ENCODE results near the gene PAK3.

PAK3 gene

DNA sequence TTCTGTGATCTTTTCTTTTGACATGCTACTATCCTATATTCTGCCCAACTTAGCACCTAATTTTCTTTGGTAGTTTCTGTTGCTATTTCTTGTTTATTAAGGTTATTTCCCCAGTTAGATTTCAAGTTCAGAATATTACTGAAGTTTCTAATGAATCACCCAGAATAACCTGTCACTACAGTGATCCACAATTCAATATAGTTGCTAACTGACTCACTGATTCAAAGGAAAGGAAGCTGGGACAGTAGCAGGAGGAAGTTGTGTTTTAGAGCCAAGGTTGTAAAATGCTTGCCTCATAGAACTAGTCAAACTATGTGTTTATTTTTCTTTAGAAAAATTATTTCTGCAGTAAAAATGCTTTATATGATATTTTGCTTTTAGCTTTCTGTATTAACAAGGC is 37.4 kb downstream of the PAK3 start:
- no peak for DNase-seq

DNA sequence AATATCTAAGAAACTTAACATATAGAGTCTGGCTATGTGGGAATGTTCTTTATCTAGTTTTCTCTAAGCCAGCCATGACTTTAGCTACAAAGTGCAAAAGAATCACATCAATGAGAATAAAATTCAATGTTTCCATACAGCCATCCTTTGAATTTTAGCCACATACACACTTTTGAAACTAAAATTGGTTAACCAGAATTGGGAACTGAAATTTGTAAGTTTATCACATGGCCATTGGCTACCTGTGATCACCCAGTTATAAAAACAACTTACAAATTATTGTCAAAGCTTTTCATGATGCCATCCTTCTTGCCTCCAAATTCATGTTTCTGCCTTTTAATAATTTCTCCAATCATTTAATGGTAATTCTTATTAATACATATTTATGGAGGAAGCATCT is 49.9 kb downstream of the PAK3 start:
- no peak for DNase-seq

GRCh38 chrX:111151764-111152163 is 55.8 kb downstream of the PAK3 start:
- no peak for DNase-seq

GRCh38 chrX:111159232-111159631 is 63.2 kb downstream of the PAK3 start:
- no peak for DNase-seq

GRCh38 chrX:111164728-111165127 is 68.7 kb downstream of the PAK3 start:
- no peak for DNase-seq

GRCh38 chrX:111165902-111166301 is 69.9 kb downstream of the PAK3 start:
- DNase-seq = no peak

DNA sequence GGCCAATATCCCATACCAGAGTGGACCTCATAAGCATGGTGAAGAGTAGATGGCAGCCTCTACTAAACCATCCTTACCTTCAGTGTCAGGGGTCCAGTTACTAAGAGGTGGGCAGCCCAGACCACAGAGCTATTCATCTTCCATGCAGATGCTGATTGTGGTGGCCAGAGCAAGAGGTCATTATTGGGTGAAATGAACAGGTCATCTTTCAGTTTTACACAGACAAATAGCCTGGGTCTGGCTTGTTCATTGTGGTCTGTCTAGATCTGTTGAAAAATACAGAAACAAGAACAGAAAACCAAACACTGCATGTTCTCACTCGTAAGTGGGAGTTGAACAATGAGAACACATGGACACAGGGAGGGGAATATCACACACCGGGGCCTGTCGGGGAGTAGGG is 71.3 kb downstream of the PAK3 start:
- no peak for DNase-seq

DNA sequence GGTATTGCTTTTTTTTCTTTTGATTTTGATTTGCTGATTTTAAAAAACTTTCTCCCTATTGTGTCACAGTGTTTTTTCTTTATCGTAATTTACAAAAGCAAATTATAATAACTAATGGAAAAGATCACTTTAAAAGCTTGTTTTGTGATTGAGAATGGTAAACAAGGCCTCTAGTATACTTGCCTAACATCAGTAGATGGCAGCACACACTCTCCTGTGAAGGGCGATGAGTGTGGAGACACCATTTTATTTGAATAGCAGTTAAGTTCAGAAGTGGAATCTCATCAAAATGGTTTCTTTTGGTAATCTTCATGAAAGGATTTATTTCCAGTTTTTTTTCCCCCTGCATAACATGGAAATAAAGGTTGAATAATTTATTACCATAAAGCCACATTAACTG is 72.3 kb downstream of the PAK3 start:
- no peak for DNase-seq

GRCh38 chrX:111169141-111169540 is 73.2 kb downstream of the PAK3 start:
- DNase-seq = no peak

DNA sequence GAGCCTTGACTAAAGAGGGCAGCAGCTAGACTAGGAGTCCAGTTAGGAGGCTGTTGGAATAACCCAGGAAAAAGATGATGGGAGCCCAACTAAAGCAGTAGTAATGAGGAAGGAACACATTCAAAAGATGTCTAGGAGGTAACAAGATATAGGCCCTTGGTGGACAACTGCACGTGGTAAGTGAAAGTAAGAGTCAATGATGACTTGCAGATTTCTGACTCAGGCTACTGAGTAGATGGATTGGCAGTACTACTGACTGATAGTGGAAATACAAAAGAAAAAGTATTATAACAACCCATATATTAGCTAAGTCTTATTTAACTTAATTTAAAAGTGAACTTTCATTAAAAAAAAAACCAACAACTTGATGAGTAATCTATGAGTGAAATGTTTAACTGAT is 74.0 kb downstream of the PAK3 start:
- no peak for DNase-seq

DNA sequence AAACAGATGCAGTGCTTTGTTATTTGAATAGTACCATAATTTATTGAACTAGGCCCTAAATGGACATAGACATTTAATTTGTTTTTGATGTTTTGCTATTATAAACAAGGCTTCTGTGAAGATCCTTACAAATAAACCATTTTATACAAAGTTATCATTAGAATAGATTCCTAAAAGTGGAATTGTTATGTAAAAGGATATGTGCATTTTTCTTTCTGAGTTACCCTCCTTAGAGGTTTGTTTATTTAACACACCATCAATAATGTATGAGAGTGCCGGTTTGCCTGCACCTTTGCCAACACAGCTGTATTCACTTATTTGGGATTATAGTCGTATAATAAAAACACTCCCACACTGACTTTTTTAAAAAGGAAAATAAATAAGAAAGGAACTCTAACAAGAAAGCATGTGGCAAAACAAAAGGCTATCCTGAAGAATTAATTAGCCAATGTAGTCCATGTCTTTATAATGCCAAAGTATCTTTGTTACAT is 84.8 kb downstream of the PAK3 start:
- no peak for DNase-seq

DNA sequence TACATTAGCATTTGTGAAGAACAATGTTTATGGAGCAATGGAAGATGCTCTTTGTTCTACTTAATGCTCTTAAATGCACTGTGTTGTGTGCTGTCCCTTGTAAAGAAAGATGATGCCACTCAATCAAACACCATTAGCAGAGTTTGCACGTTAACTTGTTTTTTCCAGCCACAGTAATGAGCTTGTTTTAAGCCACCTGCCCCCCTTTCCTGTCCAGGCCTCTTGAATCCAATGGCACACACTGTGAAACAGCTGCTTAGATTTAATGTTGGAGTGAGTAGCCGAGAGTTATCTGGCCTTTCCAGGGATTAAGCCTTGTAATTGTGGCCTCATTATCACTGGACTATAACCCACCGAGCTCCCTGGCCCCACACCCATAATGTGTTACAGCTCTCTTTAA is 86.0 kb downstream of the PAK3 start:
- no peak for DNase-seq

DNA sequence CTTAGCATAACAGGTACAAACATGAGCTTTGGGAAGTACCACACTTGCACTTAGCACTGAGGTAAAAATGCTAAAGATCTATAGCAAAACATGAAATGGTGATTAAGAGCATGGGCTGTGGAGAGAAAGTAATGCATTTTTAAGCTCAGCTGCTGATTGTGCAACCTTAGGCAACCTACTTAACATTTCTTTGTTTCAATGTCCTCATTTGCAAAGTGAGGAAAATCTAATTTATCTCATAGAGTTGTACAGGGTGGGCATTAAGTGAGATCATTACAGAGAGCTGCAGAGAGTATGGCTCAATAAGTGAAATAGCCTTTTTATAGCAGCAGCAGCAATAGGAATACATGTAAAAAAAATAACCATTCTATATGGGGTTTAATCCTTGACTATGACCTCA is 87.0 kb downstream of the PAK3 start:
- DNase-seq = no peak

GRCh38 chrX:111191598-111191997 is 95.6 kb downstream of the PAK3 start:
- no peak for DNase-seq

- DNase-seq = no peak
Observed at GRCh38 chrX:111199505-111199904, 103.5 kb downstream of the PAK3 start.

DNA sequence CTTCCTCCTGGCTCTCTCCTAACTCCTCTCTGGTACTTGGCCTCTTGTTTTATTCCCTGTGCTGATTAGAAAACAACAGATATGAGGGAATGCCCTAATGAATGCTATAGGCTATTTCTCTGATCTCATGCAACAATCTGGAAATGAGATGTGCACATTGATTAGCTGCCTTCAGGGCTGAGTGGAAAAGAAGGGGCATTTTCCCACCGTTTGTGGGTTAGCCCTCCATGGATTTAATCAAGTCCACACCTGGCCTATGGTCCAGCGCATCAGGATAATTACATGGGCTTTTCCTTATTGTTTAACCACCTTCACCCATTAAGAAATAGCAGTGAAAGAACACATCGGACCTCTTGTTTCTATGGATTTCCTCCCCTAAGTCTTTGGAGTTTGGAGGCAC is 104.3 kb downstream of the PAK3 start:
- no peak for DNase-seq

DNA sequence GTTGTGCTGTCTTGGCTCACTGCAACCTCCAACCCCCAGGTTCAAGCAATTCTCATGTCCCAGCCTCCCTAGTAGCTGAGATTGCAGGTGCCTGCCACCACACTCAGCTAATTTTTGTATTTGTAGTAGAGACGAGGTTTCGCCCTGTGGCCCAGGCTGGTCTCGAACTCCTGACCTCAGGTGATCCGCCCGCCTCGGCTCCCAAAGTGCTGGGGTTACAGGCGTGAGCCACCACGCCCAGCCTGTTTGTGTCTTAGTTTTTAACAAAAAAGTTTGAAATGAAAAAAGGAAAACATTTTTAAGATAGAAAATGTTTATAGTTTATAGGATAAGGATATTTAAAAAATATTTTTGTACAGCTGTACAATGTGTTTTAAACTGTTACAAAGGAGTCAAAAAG is 111.9 kb downstream of the PAK3 start:
- DNase-seq = no peak

DNA sequence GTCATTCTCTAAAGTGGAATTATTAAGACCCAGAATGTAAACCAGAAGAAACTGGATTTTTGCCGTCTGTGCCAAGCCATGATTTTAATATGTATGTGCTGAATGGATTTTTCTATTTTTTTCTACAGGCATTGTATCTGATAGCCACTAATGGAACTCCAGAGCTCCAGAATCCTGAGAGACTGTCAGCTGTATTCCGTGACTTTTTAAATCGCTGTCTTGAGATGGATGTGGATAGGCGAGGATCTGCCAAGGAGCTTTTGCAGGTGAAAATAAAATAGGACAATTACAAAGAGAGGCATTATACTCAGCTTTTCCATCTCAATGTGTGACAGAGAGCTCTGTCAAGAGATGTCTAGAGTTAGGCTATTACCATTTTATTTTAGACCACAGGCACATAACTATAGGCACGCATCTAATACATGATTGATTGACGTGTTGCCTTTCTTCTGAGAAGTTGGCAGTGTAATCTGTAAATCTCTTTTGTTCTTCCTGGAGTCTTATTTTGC is 120.4 kb downstream of the PAK3 start:
- DNase-seq = no peak

DNA sequence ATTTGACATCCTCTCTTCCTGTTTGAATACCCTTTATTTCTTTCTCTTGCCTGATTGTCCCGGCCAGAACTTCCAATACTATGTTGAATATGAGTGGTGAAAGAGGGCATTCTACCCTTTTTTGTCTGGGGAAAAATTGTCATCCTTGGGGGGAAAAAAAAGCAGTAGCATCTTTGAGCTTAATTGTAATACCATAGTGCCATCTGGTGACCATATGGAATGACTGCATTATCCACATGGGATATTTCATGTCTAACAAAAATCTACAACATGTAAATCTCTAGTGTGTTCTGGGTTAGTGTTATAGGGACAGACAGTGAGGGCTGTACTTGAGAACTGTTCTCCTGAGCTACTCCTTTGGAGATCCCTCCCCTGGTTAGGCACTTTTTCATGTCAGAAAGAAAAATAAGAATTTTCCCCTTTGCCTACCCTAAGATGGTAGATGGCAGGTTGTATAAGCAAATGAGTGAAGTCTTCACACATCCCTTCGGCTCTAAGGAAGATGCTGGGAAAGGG is 148.3 kb downstream of the PAK3 start:
- no peak for DNase-seq

DNA sequence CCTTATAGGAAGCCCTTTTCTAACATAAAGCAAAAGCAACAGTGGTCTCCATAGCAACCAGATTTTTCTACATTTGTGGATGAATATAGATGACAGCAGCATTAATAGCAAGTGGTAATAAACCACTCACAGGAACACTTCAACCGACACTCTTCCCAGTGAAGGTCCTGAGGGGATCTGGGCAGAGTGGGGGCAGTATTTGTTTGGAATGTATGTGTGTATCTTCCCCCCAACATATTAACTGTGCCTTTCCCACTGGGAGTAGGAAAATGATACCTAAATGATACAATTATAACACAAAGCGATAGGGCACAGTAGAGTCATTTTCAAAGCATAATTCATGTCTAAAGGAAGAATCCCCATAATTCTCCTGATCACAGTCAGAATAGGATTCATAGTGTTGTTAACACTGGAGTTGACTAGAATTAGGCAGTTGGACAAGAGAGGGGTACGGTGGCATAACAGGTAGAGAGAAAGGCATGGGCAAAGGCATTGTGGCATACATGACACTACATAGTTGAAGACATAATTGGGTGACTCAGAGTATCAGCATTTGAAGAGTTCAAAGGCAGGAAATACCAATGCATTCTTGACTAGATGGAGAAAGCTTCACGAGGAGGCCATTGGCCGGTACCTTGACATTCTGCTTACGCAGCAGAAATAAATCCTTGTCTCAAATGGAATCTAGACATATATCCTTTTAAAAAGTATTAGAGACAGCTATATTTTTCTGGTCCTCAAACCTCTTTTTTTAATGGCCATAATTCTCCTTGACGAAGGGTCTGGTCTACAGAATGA is 159.1 kb downstream of the PAK3 start:
- DNase-seq = no peak

DNA sequence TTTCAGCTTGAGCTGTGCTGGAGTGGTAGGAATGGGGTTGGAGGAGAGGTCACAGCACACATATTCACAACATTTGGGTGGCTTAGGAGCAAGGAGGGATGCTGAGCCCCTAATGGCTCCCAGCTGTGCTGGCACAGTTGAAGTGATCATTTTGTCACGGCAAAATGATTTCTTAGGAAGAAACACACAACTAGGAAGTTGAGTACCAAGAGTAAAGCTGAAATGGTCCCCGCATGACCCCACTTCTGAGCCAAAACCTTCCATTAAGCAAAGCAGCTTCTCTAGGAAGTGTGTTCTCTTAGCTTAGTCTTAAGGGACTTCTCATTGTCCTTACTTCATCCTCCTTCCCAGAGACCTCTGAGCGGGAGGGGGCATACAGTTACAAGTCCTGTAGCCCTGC is 161.7 kb downstream of the PAK3 start:
- DNase-seq = no peak

- no peak for DNase-seq
Observed at GRCh38 chrX:111259559-111259958, 163.6 kb downstream of the PAK3 start.

- no peak for DNase-seq
Observed at GRCh38 chrX:111260451-111260850, 164.5 kb downstream of the PAK3 start.

- DNase-seq = no peak
Observed at GRCh38 chrX:111262086-111262485, 166.1 kb downstream of the PAK3 start.

DNA sequence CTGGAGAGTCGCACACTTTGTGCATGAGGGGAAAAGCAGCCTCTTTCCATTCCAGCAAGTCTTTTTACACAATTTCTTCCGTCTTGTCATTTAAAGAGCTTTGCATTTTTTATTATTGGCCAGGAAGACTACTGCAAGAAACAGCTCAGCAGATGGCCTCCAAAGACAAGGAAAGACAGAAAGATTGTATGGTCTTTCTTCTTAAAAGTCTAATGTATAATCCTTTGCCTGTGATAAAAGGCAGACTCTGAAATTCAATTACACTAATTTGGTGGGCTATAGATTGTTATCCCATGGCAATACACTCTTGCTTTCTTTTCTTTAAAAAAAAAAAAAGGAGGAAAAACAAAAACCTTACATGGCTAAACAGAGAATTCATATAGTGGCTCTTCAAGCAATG is 168.4 kb downstream of the PAK3 start:
- no peak for DNase-seq
